ENCODE measurements around the gene CLCNKA.
"Not testable (repeated sequence)": the region's sequence is repeated elsewhere in the genome, so short reads cannot be mapped to it uniquely, and the experiment has no call there.

The CLCNKA gene

DNA sequence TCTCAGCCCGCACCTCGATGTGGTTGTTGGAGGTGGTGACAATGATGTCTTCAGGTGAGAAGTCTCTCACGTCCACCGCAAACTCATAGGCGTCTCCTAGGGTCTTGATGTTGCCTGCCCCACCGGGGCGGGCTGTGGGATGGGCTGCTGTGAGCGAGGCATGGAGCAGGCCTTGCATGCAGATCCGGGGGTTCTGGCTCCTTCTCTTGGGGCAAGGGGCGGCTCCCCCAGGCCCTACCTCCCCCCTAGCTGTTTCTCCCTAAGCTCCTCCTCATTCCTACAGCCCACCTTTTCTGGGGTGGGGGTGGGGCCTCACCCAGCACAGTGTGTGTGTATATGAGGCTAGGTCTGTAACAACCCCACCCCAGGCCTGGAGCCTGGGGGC is 4.8 kb upstream of the CLCNKA start:
- no peak for DNase-seq (ENCODE audit: low read depth in 2 of 3, low spot score in 1 of 3)

DNA sequence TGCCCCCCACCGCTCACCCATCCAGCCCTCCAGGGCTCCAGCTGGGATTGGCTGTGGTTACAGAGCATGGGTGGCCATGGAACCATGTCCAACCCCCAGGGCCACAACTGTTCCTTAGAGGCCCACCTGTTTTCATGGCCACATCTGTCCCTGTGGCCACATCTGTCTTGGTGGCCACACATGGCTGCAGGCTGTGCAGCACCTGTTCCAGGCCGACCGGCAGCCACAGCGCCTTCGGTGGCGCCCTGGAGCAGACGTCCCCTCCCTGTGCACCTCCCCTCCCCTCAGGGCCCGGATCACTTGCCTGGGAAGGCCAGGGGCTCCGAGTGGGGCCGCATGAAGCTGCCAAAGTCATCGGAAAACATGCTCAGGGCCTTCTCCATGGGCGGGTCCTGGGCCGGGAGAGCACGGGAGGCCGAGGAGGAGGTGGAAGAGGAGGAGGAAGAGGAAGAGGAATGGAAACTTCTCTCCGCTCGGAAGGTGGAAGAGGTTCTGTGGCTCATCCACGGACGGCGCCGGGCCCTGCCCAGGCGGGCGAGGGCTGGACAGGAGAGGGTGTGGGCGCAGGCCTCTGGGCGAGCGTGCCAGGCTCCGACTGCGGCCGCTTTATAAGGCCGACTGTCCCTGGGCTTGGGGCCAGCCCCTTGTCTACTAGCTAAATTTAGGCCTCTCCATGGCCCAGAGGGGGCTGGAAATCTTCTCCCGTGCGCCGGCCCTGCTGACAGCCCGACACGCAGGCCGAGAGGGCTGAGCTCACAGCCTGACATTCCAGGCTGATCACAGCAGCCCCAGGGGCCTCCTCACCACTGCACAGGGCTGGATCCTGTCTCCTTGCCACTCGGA is 4.2 kb upstream of the CLCNKA start, which contains the start of gene HSPB7:
HSPB7 (minus strand) TSS at position 583 of the 843 bp plus-strand sequence; CDS start at position 503, 80 bp downstream.
- no peak for DNase-seq (ENCODE audit: low read depth in 2 of 3, low spot score in 1 of 3)

GRCh38 chr1:16018308-16018707 is 3.5 kb upstream of the CLCNKA start:
- DNase-seq (ENCODE audit: low read depth in 2 of 3, low spot score in 1 of 3): no peak

DNA sequence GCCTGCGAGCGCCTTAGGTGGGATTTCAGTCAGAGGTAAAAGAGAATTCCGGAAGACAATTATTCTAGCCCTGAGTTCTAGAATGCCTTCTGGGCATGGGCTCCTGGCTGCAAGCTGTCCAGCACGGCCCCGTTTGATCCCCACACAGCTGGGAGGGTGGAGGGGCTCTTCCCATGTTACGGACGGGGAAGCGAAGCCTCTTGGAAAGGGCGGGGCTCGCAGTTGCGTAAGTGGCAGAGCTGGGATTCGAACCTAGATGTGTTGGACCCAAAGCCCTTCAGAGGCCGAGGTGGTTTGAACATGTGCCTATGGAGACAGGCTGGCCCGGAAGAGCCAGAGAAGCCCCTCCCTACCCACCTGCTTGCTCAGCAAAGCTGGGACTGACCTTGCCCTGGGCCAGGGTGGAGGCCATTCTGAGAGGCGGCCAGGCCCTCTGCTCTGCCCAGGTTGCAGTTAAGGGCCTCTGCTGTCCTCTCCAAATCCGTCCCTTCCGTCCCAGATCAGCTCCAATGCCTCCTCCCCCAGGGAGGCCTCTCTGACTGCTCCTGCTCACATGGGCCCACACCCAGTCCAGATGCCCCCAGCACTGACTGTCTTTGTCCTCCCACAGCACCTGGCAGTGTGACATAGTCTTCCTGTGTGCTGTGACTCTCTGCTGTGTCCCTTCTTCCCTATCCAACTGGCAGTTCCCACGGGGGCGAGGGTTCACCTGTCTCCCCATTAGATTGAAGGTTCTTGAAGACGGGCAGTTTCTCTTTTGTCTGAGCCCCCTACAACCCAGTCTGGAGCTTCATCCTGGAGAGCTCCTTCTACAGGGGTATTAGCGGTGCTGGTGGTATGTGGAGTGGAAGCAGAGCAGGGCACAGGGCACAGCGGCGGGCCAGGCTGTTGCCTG is 2.8 kb upstream of the CLCNKA start:
- no peak for DNase-seq (ENCODE audit: low read depth in 2 of 3, low spot score in 1 of 3)

DNA sequence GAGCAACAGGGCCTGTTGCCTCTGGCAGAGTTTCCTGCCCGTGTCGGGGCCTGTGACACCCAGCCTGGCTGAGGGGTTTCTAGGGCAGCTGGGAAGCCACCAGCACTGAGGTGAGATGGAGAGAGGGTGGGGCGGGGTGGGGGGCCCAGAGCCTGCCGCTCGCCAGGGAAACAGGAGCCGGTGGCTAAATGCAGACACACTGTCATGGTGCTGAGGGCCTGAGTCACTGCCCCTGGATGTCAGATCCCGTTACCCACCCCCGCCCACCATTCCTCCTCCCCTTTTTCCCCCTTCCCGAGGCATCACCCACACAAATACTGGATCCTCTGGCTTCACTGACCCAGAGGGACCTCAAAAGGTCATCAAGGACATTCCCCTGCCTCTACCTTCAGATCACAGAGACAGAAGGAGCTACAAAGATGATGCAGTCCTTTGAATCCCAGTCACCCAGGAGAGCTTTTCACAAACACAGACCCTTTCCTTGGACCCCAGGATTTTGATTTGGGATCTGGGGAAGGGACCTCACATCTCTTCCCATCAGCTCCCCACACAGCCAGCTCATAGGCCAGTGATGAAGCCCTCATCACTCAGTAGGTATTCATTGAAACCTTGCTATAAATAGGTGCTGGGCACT is 2.1 kb upstream of the CLCNKA start:
- DNase-seq (ENCODE audit: low read depth in 2 of 3, low spot score in 1 of 3): no peak

DNA sequence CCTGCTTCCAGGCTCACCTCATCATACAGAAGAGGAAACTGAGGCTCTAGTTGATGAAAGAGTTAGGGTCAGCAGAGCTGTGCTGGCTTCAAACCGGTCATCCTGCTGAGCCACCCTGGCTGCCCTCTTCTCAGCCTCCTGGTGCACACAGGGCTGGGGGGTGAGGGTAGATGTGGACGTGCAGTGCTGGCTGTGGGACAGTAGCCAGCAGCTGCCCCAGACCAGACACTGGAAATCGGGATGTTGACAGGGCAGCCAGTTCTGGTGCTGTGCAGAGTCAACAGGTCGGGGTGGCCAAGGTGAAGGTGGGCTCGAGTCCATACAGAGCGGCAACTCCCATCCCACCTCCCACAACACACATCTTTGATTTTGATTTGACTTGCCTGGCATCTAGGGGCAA is 1.5 kb upstream of the CLCNKA start:
- no peak for DNase-seq (ENCODE audit: low read depth in 2 of 3, low spot score in 1 of 3)

GRCh38 chr1:16020878-16021277 is 958 bp upstream of the CLCNKA start:
- DNase-seq (ENCODE audit: low read depth in 2 of 3, low spot score in 1 of 3): not testable (repeated sequence)

GRCh38 chr1:16022393-16022792 is 557 bp downstream of the CLCNKA start:
- no peak for DNase-seq (ENCODE audit: low read depth in 2 of 3, low spot score in 1 of 3)

GRCh38 chr1:16023050-16023653 is 1.3 kb downstream of the CLCNKA start:
- no peak for DNase-seq (ENCODE audit: low read depth in 2 of 3, low spot score in 1 of 3)

DNA sequence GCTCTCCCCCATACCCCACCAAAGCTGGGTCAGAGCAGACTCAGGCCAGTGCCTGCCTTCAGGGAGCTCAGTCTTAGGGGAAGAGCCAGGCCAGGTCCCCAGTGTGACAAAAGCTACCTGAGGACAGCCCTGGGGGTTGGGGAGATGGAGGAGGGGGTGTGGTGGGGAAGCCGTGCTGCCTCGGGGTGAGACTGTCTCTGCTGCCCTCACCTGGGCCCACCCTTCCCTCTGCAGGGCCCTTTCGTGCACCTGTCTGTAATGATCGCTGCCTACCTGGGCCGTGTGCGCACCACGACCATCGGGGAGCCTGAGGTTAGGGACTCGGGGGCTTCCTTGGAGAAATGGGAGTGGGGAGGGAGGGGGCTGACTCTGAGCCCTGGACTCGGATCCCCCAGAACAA is 4.5 kb downstream of the CLCNKA start:
- not testable (repeated sequence) for DNase-seq (ENCODE audit: low read depth in 2 of 3, low spot score in 1 of 3)

DNA sequence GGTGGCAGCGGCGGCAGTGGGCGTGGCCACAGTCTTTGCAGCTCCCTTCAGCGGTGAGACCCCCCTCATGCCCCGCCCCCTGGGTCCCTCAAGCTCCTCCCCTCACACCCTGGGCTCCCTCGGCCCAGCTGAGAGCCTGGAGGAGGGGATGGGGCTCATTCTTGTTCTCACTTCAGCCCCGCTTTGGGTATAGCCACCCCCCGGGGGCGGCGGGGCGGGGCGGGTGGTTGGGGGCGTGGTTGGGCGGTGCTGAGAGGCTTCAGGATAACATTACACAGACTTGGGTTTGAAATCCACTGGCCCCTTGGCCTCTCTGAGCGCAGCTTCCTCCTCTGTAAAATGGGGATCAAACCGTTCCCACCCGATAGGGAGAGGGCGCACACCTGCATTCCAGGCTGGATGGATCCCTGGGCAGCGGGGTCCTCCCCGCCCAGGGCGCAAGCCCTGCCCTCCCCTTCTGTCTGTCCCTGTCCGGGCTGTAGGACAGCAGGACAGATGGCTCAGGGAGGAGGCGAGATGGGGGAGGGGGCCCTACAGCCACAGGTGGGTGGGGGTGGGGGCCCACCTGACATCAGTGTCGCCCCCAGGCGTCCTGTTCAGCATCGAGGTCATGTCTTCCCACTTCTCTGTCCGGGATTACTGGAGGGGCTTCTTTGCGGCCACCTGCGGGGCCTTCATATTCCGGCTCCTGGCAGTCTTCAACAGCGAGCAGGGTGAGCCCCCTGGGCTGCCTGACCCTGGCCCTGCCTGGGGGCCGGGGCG is 5.1 kb downstream of the CLCNKA start:
- no peak for DNase-seq (ENCODE audit: low read depth in 2 of 3, low spot score in 1 of 3)

GRCh38 chr1:16028237-16029002 is 6.6 kb downstream of the CLCNKA start:
- DNase-seq (ENCODE audit: low read depth in 2 of 3, low spot score in 1 of 3): no peak

DNA sequence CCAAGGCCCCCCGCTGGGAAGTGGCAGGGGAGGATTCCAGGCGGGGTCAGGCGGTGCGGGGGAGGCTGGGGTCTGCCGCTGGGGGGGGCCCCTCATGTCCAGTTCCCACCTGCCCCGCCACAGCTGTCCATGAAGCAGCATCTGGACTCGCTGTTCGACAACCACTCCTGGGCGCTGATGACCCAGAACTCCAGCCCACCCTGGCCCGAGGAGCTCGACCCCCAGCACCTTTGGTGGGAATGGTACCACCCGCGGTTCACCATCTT is 7.1 kb downstream of the CLCNKA start:
- DNase-seq (ENCODE audit: low read depth in 2 of 3, low spot score in 1 of 3): not testable (repeated sequence)

GRCh38 chr1:16029288-16029687 is 7.5 kb downstream of the CLCNKA start:
- no peak for DNase-seq (ENCODE audit: low read depth in 2 of 3, low spot score in 1 of 3)

GRCh38 chr1:16031551-16031950 is 9.7 kb downstream of the CLCNKA start:
- DNase-seq (ENCODE audit: low read depth in 2 of 3, low spot score in 1 of 3): no peak

DNA sequence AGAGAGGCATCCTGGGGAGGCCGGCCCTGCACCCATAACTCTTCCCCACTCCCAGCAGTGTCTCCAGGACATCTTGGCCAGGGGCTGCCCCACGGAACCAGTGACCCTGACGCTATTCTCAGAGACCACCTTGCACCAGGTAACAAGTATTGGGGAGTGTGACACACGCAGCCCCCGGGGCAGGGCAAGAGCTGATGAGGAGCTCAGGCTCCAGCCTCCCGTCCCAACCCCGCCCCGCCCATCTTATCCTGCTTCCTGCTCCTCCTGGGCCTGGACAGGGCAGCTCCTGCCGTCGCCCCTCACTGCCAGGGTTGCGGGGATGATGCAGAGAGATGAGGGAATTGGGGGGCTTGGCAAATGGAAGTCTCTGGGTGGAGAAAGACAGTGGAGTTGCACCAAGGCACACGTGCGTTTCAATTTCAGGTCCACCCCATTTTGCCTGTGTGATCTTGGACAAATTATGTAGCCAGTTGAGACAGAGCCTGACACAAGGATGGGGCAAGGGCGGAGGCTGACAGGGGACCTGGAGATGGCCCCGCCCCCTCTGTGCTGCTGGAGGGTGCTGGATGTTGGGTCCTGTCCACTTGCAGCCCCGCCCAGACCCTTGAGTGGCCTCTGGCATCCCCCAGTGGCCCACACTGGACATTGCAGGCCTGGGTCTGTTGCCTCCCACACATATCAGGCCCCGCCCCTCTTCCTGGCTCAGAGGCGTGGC is 10.7 kb downstream of the CLCNKA start:
- DNase-seq (ENCODE audit: low read depth in 2 of 3, low spot score in 1 of 3): peak; percentile 46 to 62 (median 61)

DNA sequence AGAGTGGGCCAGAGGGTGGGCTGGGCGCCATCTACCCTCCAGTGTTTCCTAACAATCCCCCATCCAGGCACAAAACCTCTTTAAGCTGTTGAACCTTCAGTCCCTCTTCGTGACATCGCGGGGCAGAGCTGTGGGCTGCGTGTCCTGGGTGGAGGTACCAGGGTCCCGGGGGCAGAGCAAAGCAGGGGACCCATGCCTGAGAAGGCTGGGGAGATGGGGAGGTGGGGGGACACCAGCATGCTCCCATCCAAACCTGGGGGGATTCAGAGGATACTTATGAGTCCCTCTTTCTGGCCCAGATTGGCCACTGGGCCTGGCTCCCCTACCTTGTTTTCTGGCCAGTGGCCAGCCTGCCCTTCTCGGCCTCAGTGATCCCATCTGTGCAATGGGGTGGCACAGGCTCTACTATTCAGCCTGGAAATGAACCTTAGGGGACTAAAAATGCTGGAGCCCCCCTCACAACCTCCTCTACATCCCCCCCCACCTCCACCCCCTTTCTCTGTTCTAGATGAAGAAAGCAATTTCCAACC is 11.3 kb downstream of the CLCNKA start:
- DNase-seq (ENCODE audit: low read depth in 2 of 3, low spot score in 1 of 3): not testable (repeated sequence)

DNA sequence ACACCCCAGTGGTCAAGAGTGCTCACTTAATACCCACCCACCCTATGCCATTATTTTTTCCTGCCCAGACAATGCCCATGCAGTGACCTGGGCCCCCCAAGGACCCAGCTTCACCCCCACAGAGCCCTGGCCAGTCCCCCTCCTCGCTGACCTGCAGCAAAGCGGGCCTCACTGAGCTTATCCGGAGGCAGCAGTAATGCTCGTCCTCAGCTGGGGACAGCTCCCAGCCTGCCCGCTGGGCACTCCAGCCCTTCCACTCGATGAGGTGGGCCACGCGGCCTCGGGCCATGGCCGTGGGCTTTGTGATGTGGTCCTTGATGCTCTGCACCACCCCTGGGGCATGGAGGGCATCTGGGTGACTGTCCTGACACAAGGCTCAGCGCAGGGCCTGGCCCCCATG is 14.6 kb downstream of the CLCNKA start:
- DNase-seq (ENCODE audit: low read depth in 2 of 3, low spot score in 1 of 3): not testable (repeated sequence)

DNA sequence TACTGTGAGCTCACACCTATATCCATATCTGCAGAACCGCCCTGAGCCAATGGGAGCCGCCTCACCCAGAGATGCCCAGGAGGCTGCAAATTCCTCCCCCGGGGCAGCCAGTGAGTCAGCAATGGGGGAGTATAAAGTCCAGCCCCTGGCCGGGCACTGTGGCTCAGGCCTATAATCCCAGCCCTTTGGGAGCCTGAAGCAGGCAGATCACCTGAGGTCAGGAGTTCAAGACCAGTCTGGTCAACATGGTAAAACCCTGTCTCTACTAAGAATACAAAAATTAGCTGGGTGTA is 16.7 kb downstream of the CLCNKA start:
- DNase-seq (ENCODE audit: low read depth in 2 of 3, low spot score in 1 of 3): no peak
